ENCODE results near the gene CDH15.

The CDH15 gene

GRCh38 chr16:89131783-89132182 lies 39.8 kb upstream of the CDH15 start:
- DNase-seq (ENCODE audit: low read depth): no peak
- no peak for TF ChIP-seq CTCF (IDR thresholded peaks at IDR 0.05; ENCODE audit: control insufficient read depth, insufficient read depth, low read depth, low read length, missing control alignments)
- no peak overlapping the region for H3K4me3 ChIP-seq (ENCODE audit: control insufficient read depth, low read depth, low read length)

DNA sequence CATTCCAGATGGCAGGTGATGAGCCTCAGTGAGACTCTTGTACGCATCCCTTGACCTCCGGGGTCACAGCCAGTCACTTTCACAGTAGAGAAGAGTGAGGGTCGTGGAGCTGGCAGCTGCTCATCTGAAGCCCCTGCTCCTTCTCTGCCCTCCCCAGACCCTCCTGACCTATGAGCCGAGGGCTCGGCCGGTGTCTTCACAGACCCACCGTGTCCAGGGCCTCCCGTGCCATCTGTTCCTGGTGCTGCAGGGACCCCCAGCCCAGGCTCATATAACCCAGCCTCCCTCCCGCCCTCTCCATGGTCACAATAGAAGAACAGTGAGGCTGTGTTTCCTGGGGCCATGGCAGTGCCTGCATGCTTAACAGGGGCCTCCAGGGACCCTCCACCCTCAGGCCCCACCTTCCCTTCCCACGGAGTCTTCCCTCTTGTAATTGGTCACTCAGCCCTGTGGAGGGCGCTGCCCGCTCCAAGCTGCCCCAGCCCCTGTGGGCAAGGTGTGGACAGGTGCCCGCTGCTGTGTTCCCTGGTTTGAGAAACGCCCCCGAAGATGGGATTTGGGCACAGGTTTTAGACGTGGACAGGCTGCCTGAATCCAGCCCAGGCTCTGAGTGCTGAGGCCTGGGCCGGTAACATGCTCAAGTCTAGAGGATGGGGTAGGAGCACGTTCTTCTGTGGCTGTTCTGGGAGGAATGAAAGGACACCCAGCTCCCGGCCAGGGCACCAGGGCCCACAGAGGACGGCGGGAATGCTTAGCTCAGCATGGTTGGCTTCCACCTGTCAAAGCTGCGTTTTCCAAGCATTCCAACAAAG lies 39.1 kb upstream of the CDH15 start:
- TF ChIP-seq CTCF (IDR thresholded peaks at IDR 0.05; ENCODE audit: control insufficient read depth, insufficient read depth, low read depth, low read length, missing control alignments): no peak
- no peak for DNase-seq (ENCODE audit: low read depth)
- no peak overlapping the region for H3K4me3 ChIP-seq (ENCODE audit: control insufficient read depth, low read depth, low read length)

DNA sequence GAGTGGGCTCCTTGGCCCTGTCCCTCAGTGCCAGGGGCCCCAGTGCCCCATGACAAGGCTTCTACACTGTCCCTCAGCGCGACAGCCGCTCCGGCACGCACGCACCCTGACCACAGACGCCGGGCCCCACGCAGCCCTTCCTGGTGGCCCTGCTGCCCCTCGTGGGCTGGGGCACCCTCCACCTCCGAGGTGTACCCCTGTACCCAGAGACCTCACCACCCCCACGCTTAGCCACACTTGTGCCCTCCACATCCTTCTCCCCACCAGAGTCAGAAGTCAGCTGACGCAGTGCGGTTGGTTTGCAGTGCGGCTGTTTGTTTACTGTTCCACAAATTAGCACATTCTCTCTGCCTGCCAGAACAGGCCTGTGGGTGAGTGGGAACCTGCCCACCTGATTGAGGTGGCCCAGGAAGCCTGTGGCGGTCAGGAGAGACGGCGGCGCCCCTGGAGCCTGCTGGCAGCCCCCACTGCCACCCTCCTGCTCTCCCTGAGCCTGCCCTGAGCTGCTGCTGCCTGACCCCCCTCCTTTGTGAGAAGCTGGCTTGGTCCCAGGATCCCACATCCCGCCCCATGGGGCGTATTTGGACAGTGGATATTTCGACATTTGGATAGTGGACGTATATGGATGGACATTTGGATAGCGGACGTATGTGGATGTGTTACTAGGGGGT lies 38.0 kb upstream of the CDH15 start:
- no peak for DNase-seq (ENCODE audit: low read depth)
- H3K4me3 ChIP-seq (ENCODE audit: control insufficient read depth, low read depth, low read length): no peak overlapping the region
- TF ChIP-seq CTCF (IDR thresholded peaks at IDR 0.05; ENCODE audit: control insufficient read depth, insufficient read depth, low read depth, low read length, missing control alignments): no peak

GRCh38 chr16:89134269-89134668 lies 37.3 kb upstream of the CDH15 start:
- DNase-seq (ENCODE audit: low read depth): no peak
- no peak for TF ChIP-seq CTCF (IDR thresholded peaks at IDR 0.05; ENCODE audit: control insufficient read depth, insufficient read depth, low read depth, low read length, missing control alignments)
- H3K4me3 ChIP-seq (ENCODE audit: control insufficient read depth, low read depth, low read length): no peak overlapping the region

DNA sequence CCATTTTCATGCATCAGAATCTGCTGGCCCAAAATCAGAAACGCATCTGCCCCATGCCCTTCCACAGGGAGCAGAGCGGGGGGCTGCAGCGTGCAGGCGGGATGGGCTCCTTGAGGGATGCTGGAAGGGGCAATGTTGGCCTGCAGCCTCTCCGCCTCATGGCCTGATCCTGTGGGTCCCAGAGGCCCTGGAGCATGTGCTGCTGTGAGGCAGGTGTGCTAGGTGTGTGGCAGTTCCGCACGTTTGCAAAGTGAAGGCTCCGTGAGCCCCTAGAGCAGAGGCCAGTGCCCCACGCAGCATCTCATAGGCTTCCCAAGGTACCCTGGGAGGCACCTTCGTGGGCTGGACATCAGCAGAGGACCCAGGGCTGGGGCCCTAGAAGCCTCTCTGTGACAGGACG lies 36.4 kb upstream of the CDH15 start:
- DNase-seq (ENCODE audit: low read depth): no peak
- no peak for TF ChIP-seq CTCF (IDR thresholded peaks at IDR 0.05; ENCODE audit: control insufficient read depth, insufficient read depth, low read depth, low read length, missing control alignments)
- no peak overlapping the region for H3K4me3 ChIP-seq (ENCODE audit: control insufficient read depth, low read depth, low read length)

DNA sequence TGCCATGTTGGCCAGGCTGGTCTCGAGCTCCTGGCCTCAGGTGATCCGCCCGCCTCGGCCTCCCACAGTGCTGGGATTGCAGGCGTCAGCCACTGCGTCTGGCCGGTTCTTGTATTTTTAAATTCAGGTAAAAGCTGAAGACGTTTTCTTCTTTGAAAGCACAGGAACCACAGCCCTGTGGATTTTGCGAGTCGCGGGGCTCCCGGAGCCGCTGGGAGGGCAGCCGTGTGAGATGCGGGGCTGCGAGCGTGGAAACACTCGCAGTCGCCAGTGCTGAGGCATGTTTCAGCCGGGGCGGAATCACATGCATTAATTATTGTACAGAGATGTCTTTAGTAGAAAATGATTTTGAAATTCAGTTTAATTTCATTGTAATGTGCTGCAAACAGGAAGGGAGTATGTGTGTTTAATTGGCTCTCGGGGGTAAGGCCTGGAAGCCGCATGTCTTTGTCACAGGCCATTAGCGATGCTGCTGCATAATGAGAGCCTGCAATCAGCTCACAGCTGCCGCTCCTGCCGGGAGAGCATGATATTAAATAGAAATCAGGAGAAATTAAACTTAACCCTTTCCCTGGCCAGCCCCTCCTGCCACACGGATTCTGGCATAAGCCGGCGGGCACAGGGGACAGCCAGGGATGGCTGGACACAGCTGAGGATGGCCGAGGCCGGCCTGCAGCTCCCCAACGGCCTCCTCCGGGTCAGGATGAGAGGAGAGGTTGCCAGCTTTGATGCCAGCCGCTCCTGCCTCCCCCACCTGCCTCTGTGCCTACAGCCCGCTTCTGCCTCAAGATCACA lies 35.4 kb upstream of the CDH15 start:
- no peak for DNase-seq (ENCODE audit: low read depth)
- TF ChIP-seq CTCF (IDR thresholded peaks at IDR 0.05; ENCODE audit: control insufficient read depth, insufficient read depth, low read depth, low read length, missing control alignments): no peak
- H3K4me3 ChIP-seq (ENCODE audit: control insufficient read depth, low read depth, low read length): no peak overlapping the region
